ENCODE data around the gene FAM227B. TPM values are rescaled to one million over a fixed set of nuclear protein-coding genes. Genes with fewer than 3 reads are reported as not detected.
"Not testable (repeated sequence)": the region's sequence is repeated elsewhere in the genome, so short reads cannot be mapped to it uniquely, and the experiment has no call there.

Gene FAM227B
- total RNA-seq, 2 donors from 2014 or later = 8.2 to 9.8 TPM

- peak; percentile 13 to 20 for ATAC-seq
- no peak for DNase-seq
- intact Hi-C loops (cut with DNase I) = loop anchor here in 1 of 2 donors (10.0 kb wide), 2 partner anchors 195 to 385 kb away; partner anchors contain the start of gene FGF7
These were observed 419 bp downstream of the FAM227B start for GRCh38 chr15:49620199-49620598.

- intact Hi-C loops (cut with DNase I) = no loop called here
- no peak for ATAC-seq
These were observed 1.4 kb downstream of the FAM227B start for GRCh38 chr15:49619226-49619625.

GRCh38 chr15:49612240-49612639 is 8.4 kb downstream of the FAM227B start:
- ATAC-seq; DNase-seq; intact Hi-C loops (cut with DNase I): not testable (repeated sequence)

More at GRCh38 chr15:49619226-49619625, 1.4 kb downstream of the FAM227B start:
- DNase-seq = no peak

GRCh38 chr15:49610157-49610918 is 10.3 kb downstream of the FAM227B start:
- intact Hi-C loops (cut with DNase I) = no loop called here
- ATAC-seq = no peak
- no peak for DNase-seq

GRCh38 chr15:49606594-49606993 is 14.0 kb downstream of the FAM227B start:
- no peak for DNase-seq
- intact Hi-C loops (cut with DNase I) = no loop called here

GRCh38 chr15:49605588-49605987 is 15.0 kb downstream of the FAM227B start:
- DNase-seq (peak; percentile 8), ATAC-seq (no peak)
- intact Hi-C loops (cut with DNase I) = no loop called here

More at GRCh38 chr15:49606594-49606993, 14.0 kb downstream of the FAM227B start:
- no peak for ATAC-seq

- intact Hi-C loops (cut with DNase I) = no loop called here
- DNase-seq = no peak
- ATAC-seq = no peak
These were observed 15.8 kb downstream of the FAM227B start for GRCh38 chr15:49604625-49605409.

- intact Hi-C loops (cut with DNase I); ATAC-seq; DNase-seq: not testable (repeated sequence)
These were observed 27.7 kb downstream of the FAM227B start for GRCh38 chr15:49592829-49593316.

GRCh38 chr15:49589030-49589429 is 31.6 kb downstream of the FAM227B start:
- no peak for ATAC-seq
- no peak for DNase-seq
- intact Hi-C loops (cut with DNase I) = no loop called here

- ATAC-seq = no peak
- intact Hi-C loops (cut with DNase I) = no loop called here
- DNase-seq = no peak
These were observed 47.2 kb downstream of the FAM227B start for GRCh38 chr15:49573421-49573820.

GRCh38 chr15:49570672-49571071 is 49.9 kb downstream of the FAM227B start:
- intact Hi-C loops (cut with DNase I) = no loop called here
- ATAC-seq = no peak

GRCh38 chr15:49570174-49570573 is 50.4 kb downstream of the FAM227B start:
- intact Hi-C loops (cut with DNase I) = no loop called here
- no peak for ATAC-seq

More at GRCh38 chr15:49570672-49571071, 49.9 kb downstream of the FAM227B start:
- no peak for DNase-seq

GRCh38 chr15:49560045-49560444 is 60.6 kb downstream of the FAM227B start:
- intact Hi-C loops (cut with DNase I) = no loop called here
- no peak for ATAC-seq
- no peak for DNase-seq

More at GRCh38 chr15:49570174-49570573, 50.4 kb downstream of the FAM227B start:
- no peak for DNase-seq

- ATAC-seq (no peak), DNase-seq (no peak)
- intact Hi-C loops (cut with DNase I) = no loop called here
These were observed 61.7 kb downstream of the FAM227B start for GRCh38 chr15:49558929-49559328.

- no peak for ATAC-seq
These were observed 64.2 kb downstream of the FAM227B start for GRCh38 chr15:49556437-49556836.

GRCh38 chr15:49550342-49550741 is 70.3 kb downstream of the FAM227B start:
- DNase-seq; intact Hi-C loops (cut with DNase I); ATAC-seq: not testable (repeated sequence)

More at GRCh38 chr15:49556437-49556836, 64.2 kb downstream of the FAM227B start:
- DNase-seq = no peak
- intact Hi-C loops (cut with DNase I) = no loop called here

- DNase-seq (no peak), ATAC-seq (no peak)
- intact Hi-C loops (cut with DNase I) = no loop called here
These were observed 82.1 kb downstream of the FAM227B start for GRCh38 chr15:49538520-49538919.

GRCh38 chr15:49530092-49530491 is 90.5 kb downstream of the FAM227B start:
- intact Hi-C loops (cut with DNase I) = no loop called here
- DNase-seq (no peak), ATAC-seq (no peak)

- DNase-seq (no peak), ATAC-seq (no peak)
- intact Hi-C loops (cut with DNase I) = no loop called here
These were observed 92.3 kb downstream of the FAM227B start for GRCh38 chr15:49528289-49528688.

- intact Hi-C loops (cut with DNase I) = no loop called here
- DNase-seq (no peak), ATAC-seq (no peak)
These were observed 98.8 kb downstream of the FAM227B start for GRCh38 chr15:49521802-49522201.

All from left cardiac atrium (tissue), 4 donors.